NCI-H1417 (cell line): ENCODE results near the gene PRSS53.

Experiments
- DNase-seq, 3 experiments: peaks; one replicate each; lab custom pipeline; 2025; lab: John Stamatoyannopoulos, UW

PRSS53 gene

GRCh38 chr16:31093132-31093703, 4.5 kb upstream of the PRSS53 start:
- peak; percentile 2 to 56 (median 51) for DNase-seq

- DNase-seq = no peak
Observed at GRCh38 chr16:31092330-31092729, 3.6 kb upstream of the PRSS53 start.

- DNase-seq = no peak
Observed at GRCh38 chr16:31090540-31090939, 1.8 kb upstream of the PRSS53 start.

- DNase-seq = no peak
Observed at GRCh38 chr16:31089199-31089598, 456 bp upstream of the PRSS53 start.

GRCh38 chr16:31087971-31088370, 772 bp downstream of the PRSS53 start:
- no peak for DNase-seq

GRCh38 chr16:31087481-31087880, 1.3 kb downstream of the PRSS53 start:
- no peak for DNase-seq

- no peak for DNase-seq
Observed at GRCh38 chr16:31086629-31086906, 2.2 kb downstream of the PRSS53 start.

- no peak for DNase-seq
Observed at GRCh38 chr16:31085873-31086628, 2.7 kb downstream of the PRSS53 start.

- no peak for DNase-seq
Observed at GRCh38 chr16:31085411-31085810, 3.3 kb downstream of the PRSS53 start.

- no peak for DNase-seq
Observed at GRCh38 chr16:31084584-31085302, 4.0 kb downstream of the PRSS53 start.

GRCh38 chr16:31083981-31084380, 4.8 kb downstream of the PRSS53 start:
- no peak for DNase-seq

- DNase-seq = no peak
Observed at GRCh38 chr16:31083556-31083955, 5.2 kb downstream of the PRSS53 start.

- DNase-seq = no peak
Observed at GRCh38 chr16:31083081-31083480, 5.7 kb downstream of the PRSS53 start.

GRCh38 chr16:31082368-31083045, 6.2 kb downstream of the PRSS53 start:
- DNase-seq = peak in 1 of 3 experiments; percentile 21

GRCh38 chr16:31081428-31082351, 7.1 kb downstream of the PRSS53 start:
- DNase-seq = no peak

GRCh38 chr16:31080756-31081419, 7.9 kb downstream of the PRSS53 start:
- no peak for DNase-seq

GRCh38 chr16:31080035-31080629, 8.6 kb downstream of the PRSS53 start:
- no peak for DNase-seq

GRCh38 chr16:31079342-31079944, 9.3 kb downstream of the PRSS53 start:
- DNase-seq = no peak

GRCh38 chr16:31078597-31079341, 10.0 kb downstream of the PRSS53 start:
- no peak for DNase-seq
